OCI-LY3 (cell line): Measurements from ENCODE around the gene NINL.

Experiments
- H2AFZ ChIP-seq: fragments of 200-600, 300-600 bp; shearing (Covaris generic); 2 replicates; pipeline ENCODE4 v1.6.0; 2014; ENCODE audit warnings: antibody characterized with exemption, low read depth, low read length
- H3K27ac ChIP-seq: fragments of 200-600, 300-600 bp; sonication (generic); 2 replicates; pipeline ENCODE4 v1.5.1; 2014; ENCODE audit warnings: mild to moderate bottlenecking, low read length, moderate library complexity, mixed read lengths
- H3K27me3 ChIP-seq: fragments of 200-600, 300-600 bp; sonication (generic); 2 replicates; pipeline ENCODE4 v1.6.1; 2014; ENCODE audit warnings: low read depth, low read length, mixed read lengths
- H3K36me3 ChIP-seq: fragments of 200-600, 300-600 bp; sonication (generic); replicated peaks from 2 replicates; pipeline ENCODE3; 2014; ENCODE audit warnings: low read depth, low read length, mixed read lengths
- H3K4me1 ChIP-seq: fragments of 300-600, 200-600 bp; sonication (generic); 2 replicates; pipeline ENCODE4 v1.6.1; 2014; ENCODE audit warnings: low read length, mixed read lengths
- H3K4me2 ChIP-seq: fragments of 200-600, 300-600 bp; sonication (generic); 2 replicates; pipeline ENCODE4 v1.6.1; 2014; ENCODE audit warnings: low read length, mixed read lengths
- H3K4me3 ChIP-seq: fragments of 300-600, 200-600 bp; sonication (generic); 2 replicates; pipeline ENCODE4 v1.5.1; 2014; ENCODE audit warnings: antibody characterized with exemption, mild to moderate bottlenecking, low read length, moderate library complexity
- H3K79me2 ChIP-seq: fragments of 300-600, 200-600 bp; shearing (Covaris generic); 2 replicates; pipeline ENCODE4 v1.6.1; 2014; ENCODE audit warnings: mild to moderate bottlenecking, low read length, mixed read lengths
- H3K9ac ChIP-seq: fragments of 300-600, 200-600 bp; shearing (Covaris generic); 2 replicates; pipeline ENCODE4 v1.6.0; 2014; ENCODE audit warnings: mild to moderate bottlenecking, low read length, moderate library complexity
- H3K9me3 ChIP-seq: fragments of 200-600, 300-600 bp; shearing (Covaris generic); 2 replicates; pipeline ENCODE4 v1.6.1; 2014; ENCODE audit warnings: low read length, mixed read lengths; ENCODE audit not compliant: insufficient read depth
- H4K20me1 ChIP-seq: fragments of 200-600, 300-600 bp; sonication (generic); 2 replicates; pipeline ENCODE4 v1.6.1; 2016; ENCODE audit warnings: low read length, mixed read lengths; ENCODE audit not compliant: insufficient read depth
- CTCF ChIP-seq: fragments of 200-600, 300-600 bp; sonication (generic); IDR thresholded peaks from 2 replicates; pipeline ENCODE4 v1.5.1; 2014; ENCODE audit warnings: antibody characterized with exemption, low read length, low read depth
- EZH2phosphoT487 ChIP-seq: fragments of 200-600 bp; shearing (Covaris generic); IDR thresholded peaks from 2 replicates; pipeline ENCODE4 v1.6.1; 2018; ENCODE audit warnings: antibody characterized with exemption, mixed run types, low read depth

The NINL gene

GRCh38 chr20:25525867-25526266, 59.5 kb downstream of the NINL start:
- no peaks in the 10 kb centered on the region for H4K20me1 ChIP-seq
- H2AFZ ChIP-seq = no peak overlapping the region
- no peak overlapping the region for H3K4me3 ChIP-seq
- no peaks in the 10 kb centered on the region for H3K36me3 ChIP-seq
- H3K79me2 ChIP-seq = no peaks in the 10 kb centered on the region
- H3K27me3 ChIP-seq = no peaks in the 10 kb centered on the region
- no peaks in the 10 kb centered on the region for H3K9me3 ChIP-seq
- no peak overlapping the region for H3K4me2 ChIP-seq
- TF ChIP-seq CTCF (no peak), EZH2phosphoT487 (no peak)
- no peak overlapping the region for H3K9ac ChIP-seq
- no peaks in the 10 kb centered on the region for H3K4me1 ChIP-seq
- H3K27ac ChIP-seq = no peak overlapping the region

- Histone ChIP-seq H3K4me1 (no peaks in the 10 kb centered on the region), H3K36me3 (no peaks in the 10 kb centered on the region), H3K4me2 (no peak overlapping the region), H3K4me3 (no peak overlapping the region), H3K79me2 (no peaks in the 10 kb centered on the region), H3K9ac (no peak overlapping the region), H3K9me3 (no peaks in the 10 kb centered on the region), H2AFZ (no peak overlapping the region), H3K27me3 (no peaks in the 10 kb centered on the region), H3K27ac (no peak overlapping the region), H4K20me1 (no peaks in the 10 kb centered on the region)
- TF ChIP-seq CTCF = no peak
- TF ChIP-seq EZH2phosphoT487 = no peak
Observed at GRCh38 chr20:25525295-25525694, 60.0 kb downstream of the NINL start.

GRCh38 chr20:25521382-25521781, 63.9 kb downstream of the NINL start:
- H3K9ac ChIP-seq = no peak overlapping the region
- H2AFZ ChIP-seq = no peak overlapping the region
- H3K9me3 ChIP-seq = no peaks in the 10 kb centered on the region
- TF ChIP-seq EZH2phosphoT487 (no peak), CTCF (no peak)
- H4K20me1 ChIP-seq = no peaks in the 10 kb centered on the region
- no peak overlapping the region for H3K4me2 ChIP-seq
- no peak overlapping the region for H3K27ac ChIP-seq
- H3K27me3 ChIP-seq = no peaks in the 10 kb centered on the region
- no peaks in the 10 kb centered on the region for H3K36me3 ChIP-seq
- H3K4me3 ChIP-seq = no peak overlapping the region
- H3K4me1 ChIP-seq = peaks cover 14% of the 10 kb centered on the region
- no peaks in the 10 kb centered on the region for H3K79me2 ChIP-seq

GRCh38 chr20:25517124-25517523, 68.2 kb downstream of the NINL start:
- Histone ChIP-seq H3K79me2 (no peaks in the 10 kb centered on the region), H3K4me1 (peaks cover 20% of the 10 kb centered on the region), H3K9me3 (peaks cover 19% of the 10 kb centered on the region; the same call in 1 of the 2 replicates), H3K9ac (no peak overlapping the region), H3K27ac (no peak overlapping the region), H2AFZ (no peak overlapping the region), H3K4me3 (no peak overlapping the region), H3K27me3 (no peaks in the 10 kb centered on the region), H3K4me2 (no peak overlapping the region), H3K36me3 (no peaks in the 10 kb centered on the region), H4K20me1 (no peaks in the 10 kb centered on the region)
- TF ChIP-seq EZH2phosphoT487 (no peak), CTCF (no peak)
